Sigmoid colon (tissue), 3 donors: ENCODE results near the gene PEX6.

ENCODE experiments used
- POLR2A ChIP-seq, 2 donors: fragments of 450-650 bp; IDR thresholded peaks; one replicate each; pipeline ENCODE4 v1.6.1; 2016; ENCODE audit warnings: antibody characterized with exemption in 2 of 2, mild to moderate bottlenecking in 2 of 2, moderate library complexity in 2 of 2
- TF ChIP-seq, protein P1 (sequence below), 4 experiments: fragments of 450-650 bp in 3 of 4; fragments of 200-600 bp in 1 of 4; IDR thresholded peaks; one replicate each; pipeline ENCODE4 v1.5.1; 2016 to 2019; ENCODE audit warnings: antibody characterized with exemption in 4 of 4, mild to moderate bottlenecking in 3 of 4, moderate library complexity in 2 of 4

DNA sequence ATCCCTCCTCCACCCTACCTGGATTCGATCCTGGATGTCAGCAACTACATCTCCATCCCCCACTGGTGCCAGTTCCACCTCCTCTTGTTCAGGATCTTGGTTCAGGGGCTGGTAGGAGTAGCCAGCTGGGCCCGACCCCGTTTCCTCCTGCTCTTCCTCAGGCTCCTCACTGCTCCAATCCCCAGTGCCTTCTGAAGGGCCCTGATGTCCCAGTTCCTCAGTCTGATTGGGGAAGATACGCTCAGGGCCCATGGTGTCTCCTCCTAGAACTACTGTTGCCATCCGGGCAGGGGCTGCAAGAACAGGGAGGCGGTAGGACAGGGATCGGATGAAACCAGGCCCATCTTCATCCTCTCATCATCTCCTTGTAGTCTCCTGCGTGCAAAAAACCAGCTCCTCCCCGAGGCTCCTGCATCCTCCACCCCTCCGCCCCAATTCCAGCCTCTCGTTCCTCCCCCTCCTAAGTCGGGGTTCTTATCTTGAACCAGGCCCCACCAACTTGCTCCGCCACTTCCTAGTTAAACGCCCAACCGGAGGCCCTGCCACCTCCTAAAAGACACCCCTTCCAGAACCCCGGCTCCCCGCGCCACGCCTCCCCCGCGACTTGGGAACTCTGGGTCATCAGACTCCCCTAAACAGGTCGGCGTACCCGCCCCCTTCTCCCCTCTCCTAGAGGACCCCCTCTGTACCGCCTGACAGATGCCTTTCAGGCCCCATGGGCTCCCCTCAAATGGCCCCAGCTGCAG, 34.3 kb upstream of the PEX6 start:
- TF ChIP-seq POLR2A (IDR thresholded peaks at IDR 0.05), result no peak
- TF ChIP-seq, protein P1, sequence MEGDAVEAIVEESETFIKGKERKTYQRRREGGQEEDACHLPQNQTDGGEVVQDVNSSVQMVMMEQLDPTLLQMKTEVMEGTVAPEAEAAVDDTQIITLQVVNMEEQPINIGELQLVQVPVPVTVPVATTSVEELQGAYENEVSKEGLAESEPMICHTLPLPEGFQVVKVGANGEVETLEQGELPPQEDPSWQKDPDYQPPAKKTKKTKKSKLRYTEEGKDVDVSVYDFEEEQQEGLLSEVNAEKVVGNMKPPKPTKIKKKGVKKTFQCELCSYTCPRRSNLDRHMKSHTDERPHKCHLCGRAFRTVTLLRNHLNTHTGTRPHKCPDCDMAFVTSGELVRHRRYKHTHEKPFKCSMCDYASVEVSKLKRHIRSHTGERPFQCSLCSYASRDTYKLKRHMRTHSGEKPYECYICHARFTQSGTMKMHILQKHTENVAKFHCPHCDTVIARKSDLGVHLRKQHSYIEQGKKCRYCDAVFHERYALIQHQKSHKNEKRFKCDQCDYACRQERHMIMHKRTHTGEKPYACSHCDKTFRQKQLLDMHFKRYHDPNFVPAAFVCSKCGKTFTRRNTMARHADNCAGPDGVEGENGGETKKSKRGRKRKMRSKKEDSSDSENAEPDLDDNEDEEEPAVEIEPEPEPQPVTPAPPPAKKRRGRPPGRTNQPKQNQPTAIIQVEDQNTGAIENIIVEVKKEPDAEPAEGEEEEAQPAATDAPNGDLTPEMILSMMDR (IDR thresholded peaks at IDR 0.05), result no peak
